HEK293T (cell line): Measurements from ENCODE around the gene PIWIL1.

Source experiments
- BHLHE40 ChIP-seq: fragments of 450-650 bp; IDR thresholded peaks from 2 replicates; pipeline ENCODE4 v1.6.1; 2016; ENCODE audit warnings: mild to moderate bottlenecking, moderate library complexity, borderline replicate concordance
- ELF4 ChIP-seq: fragments of 450-650 bp; IDR thresholded peaks from 2 replicates; pipeline ENCODE4 v1.6.1; 2017; ENCODE audit warnings: antibody characterized with exemption
- FOXK2 ChIP-seq: fragments of 450-650 bp; IDR thresholded peaks from 2 replicates; pipeline ENCODE4 v1.6.1; 2016; ENCODE audit warnings: mild to moderate bottlenecking
- FOXM1 ChIP-seq: fragments of 450-650 bp; IDR thresholded peaks from 2 replicates; pipeline ENCODE4 v1.6.1; 2017; ENCODE audit warnings: mild to moderate bottlenecking, borderline replicate concordance
- HDGF ChIP-seq: fragments of 450-650 bp; IDR thresholded peaks from 2 replicates; pipeline ENCODE4 v1.6.1; 2017; ENCODE audit warnings: antibody characterized with exemption, borderline replicate concordance
- L3MBTL2 ChIP-seq: fragments of 450-650 bp; conservative IDR thresholded peaks from 2 replicates; pipeline ENCODE4 v1.6.1; 2016; ENCODE audit warnings: mild to moderate bottlenecking
- NFRKB ChIP-seq: fragments of 450-650 bp; IDR thresholded peaks from 2 replicates; pipeline ENCODE4 v1.6.1; 2016; ENCODE audit warnings: mild to moderate bottlenecking, moderate library complexity
- PKNOX1 ChIP-seq: fragments of 450-650 bp; IDR thresholded peaks from 2 replicates; pipeline ENCODE4 v1.6.1; 2016
- SP1 ChIP-seq: fragments of 450-650 bp; IDR thresholded peaks from 2 replicates; pipeline ENCODE4 v1.6.1; 2017
- SUZ12 ChIP-seq: fragments of 450-650 bp; IDR thresholded peaks from 2 replicates; pipeline ENCODE4 v1.6.1; 2016; ENCODE audit warnings: mild to moderate bottlenecking
- TARDBP ChIP-seq: fragments of 450-650 bp; IDR thresholded peaks from 2 replicates; pipeline ENCODE4 v1.6.1; 2016

DNA sequence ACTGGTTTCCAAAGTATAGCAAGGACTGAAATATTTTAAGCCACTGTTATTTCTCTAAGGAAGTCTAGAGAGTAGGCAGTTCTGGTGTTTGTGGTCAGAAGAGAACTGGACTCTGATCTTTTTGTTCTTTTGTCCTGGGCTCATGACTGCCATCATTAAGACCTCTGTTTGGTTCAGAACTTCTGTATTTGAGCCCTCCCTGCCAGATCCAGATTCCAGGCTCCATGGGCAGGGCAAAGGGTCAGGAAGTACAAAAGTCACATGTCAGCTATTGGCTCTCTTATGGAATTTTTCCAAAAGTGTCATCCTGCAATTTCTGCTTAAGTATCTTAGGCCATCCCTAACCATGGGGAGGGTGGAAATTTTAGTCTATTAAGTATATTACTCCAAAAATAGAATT, 6.8 kb downstream of the PIWIL1 start:
- TF ChIP-seq PKNOX1 = no peak
- no peak for TF ChIP-seq SUZ12
- TF ChIP-seq NFRKB = no peak
- no peak for TF ChIP-seq L3MBTL2
- no peak for TF ChIP-seq SP1
- no peak for TF ChIP-seq FOXK2
- no peak for TF ChIP-seq BHLHE40
- TF ChIP-seq ELF4 = no peak
- TF ChIP-seq HDGF = no peak
- no peak for TF ChIP-seq FOXM1
- no peak for TF ChIP-seq TARDBP
